ENCODE results near the gene C10orf105. TPM values are rescaled to one million over a fixed set of nuclear protein-coding genes. Genes with fewer than 3 reads are reported as not detected.

C10orf105 gene
- polyA plus RNA-seq, 1 of the 3 experiments (the other 2 are of a cell fraction), result not detected

DNA sequence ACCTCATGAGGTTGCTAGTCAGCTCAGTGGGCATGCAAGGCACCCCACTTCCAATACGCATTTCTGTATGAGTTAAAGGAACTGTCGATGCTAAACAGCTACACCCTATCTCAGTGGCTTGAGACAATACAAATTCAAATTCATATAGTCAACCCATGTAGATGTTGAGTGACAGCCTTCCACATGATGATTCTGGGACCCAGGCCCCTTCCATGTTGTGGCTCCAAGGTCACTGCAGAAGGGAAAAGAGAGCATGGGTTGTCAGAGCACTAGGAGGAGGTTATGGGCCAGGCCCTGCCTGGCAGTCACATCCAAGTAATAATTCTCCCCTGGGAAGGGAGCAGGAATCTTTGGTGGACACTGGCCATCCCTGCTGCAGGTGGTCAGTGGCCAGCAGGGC lies 28.2 kb downstream of the C10orf105 start:
- ChIA-PET POLR2A (no interaction called here), CTCF (interaction anchor here (1.0 to 5.1 kb wide), 5 partner anchors 8 to 82 kb away, joined by 3 to 29 read pairs (median 4); no protein-coding TSS in a partner anchor)
- Histone ChIP-seq H4K20me1 (ENCODE audit: insufficient read depth) (no peaks in the 10 kb centered on the region), H3K27me3 (ENCODE audit: insufficient read depth) (no peaks in the 10 kb centered on the region), H3K9me3 (no peaks in the 10 kb centered on the region), H3K4me1 (ENCODE audit: control insufficient read depth in 1 of 2, insufficient read depth in 2 of 2, low read depth in 1 of 2, low read length in 1 of 2) (no peaks in the 10 kb centered on the region; a peak in 1 of 4 replicates), H3F3A (replicated peaks; ENCODE audit: insufficient read depth) (peaks cover 3% of the 10 kb centered on the region), H3K27ac (ENCODE audit: low read depth in 2 of 2, low read length in 1 of 2) (no peak overlapping the region), H3K79me2 (ENCODE audit: insufficient read depth) (no peaks in the 10 kb centered on the region), H2AFZ (ENCODE audit: low read depth) (no peak overlapping the region), H3K36me3 (replicated peaks in 1 of 2; ENCODE audit: control insufficient read depth in 1 of 2, insufficient read depth in 2 of 2, low read length in 1 of 2) (no peaks in the 10 kb centered on the region), H3K9ac (no peak overlapping the region), H3K4me3 (ENCODE audit: low read depth in 2 of 2, low read length in 1 of 2) (no peak overlapping the region), H3K9me2 (no peaks in the 10 kb centered on the region), H3K4me2 (no peak overlapping the region)
- 92% methylated on average over 2 of the region's 2 CpGs for WGBS (ENCODE audit: low lambda C conversion rate)
- DNase-seq, result no peak
- TF ChIP-seq FOXM1 (IDR thresholded peaks at IDR 0.05; ENCODE audit: low read depth) (no peak), RFX5 (IDR thresholded peaks at IDR 0.05; ENCODE audit: low read length) (no peak), RCOR1 (IDR thresholded peaks at IDR 0.05; ENCODE audit: low read length) (no peak), EZH2phosphoT487 (IDR thresholded peaks at IDR 0.05; ENCODE audit: borderline replicate concordance, low read depth) (no peak), CHD2 (IDR thresholded peaks at IDR 0.05; ENCODE audit: low read length, partially characterized antibody) (no peak), TAF1 (IDR thresholded peaks at IDR 0.05; ENCODE audit: borderline replicate concordance, low read depth, low read length) (no peak), TCF12 (IDR thresholded peaks at IDR 0.05) (no peak), FOXJ3 (CRISPR knock-in tag; IDR thresholded peaks at IDR 0.05) (no peak), EP300 (IDR thresholded peaks at IDR 0.05; ENCODE audit: borderline replicate concordance in 1 of 2, low read depth in 1 of 2, low read length in 1 of 2) (no peak), SIN3A (IDR thresholded peaks at IDR 0.05; ENCODE audit: borderline replicate concordance, low read depth, low read length) (no peak), JUND (IDR thresholded peaks at IDR 0.05) (no peak)
- TF ChIP-seq, protein P1, sequence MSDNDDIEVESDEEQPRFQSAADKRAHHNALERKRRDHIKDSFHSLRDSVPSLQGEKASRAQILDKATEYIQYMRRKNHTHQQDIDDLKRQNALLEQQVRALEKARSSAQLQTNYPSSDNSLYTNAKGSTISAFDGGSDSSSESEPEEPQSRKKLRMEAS (IDR thresholded peaks at IDR 0.05; ENCODE audit: low read depth), result no peak
- TF ChIP-seq, protein P2, sequence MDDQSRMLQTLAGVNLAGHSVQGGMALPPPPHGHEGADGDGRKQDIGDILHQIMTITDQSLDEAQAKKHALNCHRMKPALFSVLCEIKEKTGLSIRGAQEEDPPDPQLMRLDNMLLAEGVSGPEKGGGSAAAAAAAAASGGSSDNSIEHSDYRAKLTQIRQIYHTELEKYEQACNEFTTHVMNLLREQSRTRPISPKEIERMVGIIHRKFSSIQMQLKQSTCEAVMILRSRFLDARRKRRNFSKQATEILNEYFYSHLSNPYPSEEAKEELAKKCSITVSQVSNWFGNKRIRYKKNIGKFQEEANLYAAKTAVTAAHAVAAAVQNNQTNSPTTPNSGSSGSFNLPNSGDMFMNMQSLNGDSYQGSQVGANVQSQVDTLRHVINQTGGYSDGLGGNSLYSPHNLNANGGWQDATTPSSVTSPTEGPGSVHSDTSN (IDR thresholded peaks at IDR 0.05), result no peak
- TF ChIP-seq, protein P3, sequence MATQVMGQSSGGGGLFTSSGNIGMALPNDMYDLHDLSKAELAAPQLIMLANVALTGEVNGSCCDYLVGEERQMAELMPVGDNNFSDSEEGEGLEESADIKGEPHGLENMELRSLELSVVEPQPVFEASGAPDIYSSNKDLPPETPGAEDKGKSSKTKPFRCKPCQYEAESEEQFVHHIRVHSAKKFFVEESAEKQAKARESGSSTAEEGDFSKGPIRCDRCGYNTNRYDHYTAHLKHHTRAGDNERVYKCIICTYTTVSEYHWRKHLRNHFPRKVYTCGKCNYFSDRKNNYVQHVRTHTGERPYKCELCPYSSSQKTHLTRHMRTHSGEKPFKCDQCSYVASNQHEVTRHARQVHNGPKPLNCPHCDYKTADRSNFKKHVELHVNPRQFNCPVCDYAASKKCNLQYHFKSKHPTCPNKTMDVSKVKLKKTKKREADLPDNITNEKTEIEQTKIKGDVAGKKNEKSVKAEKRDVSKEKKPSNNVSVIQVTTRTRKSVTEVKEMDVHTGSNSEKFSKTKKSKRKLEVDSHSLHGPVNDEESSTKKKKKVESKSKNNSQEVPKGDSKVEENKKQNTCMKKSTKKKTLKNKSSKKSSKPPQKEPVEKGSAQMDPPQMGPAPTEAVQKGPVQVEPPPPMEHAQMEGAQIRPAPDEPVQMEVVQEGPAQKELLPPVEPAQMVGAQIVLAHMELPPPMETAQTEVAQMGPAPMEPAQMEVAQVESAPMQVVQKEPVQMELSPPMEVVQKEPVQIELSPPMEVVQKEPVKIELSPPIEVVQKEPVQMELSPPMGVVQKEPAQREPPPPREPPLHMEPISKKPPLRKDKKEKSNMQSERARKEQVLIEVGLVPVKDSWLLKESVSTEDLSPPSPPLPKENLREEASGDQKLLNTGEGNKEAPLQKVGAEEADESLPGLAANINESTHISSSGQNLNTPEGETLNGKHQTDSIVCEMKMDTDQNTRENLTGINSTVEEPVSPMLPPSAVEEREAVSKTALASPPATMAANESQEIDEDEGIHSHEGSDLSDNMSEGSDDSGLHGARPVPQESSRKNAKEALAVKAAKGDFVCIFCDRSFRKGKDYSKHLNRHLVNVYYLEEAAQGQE (IDR thresholded peaks at IDR 0.05; ENCODE audit: low read depth, low read length), result no peak
